Activated CD4-positive, alpha-beta T cell treated with anti-CD3 and anti-CD28 coated beads, Interleukin-2, Interleukin-4, amounts not matched to agents 100 ng/mL and 50 ng/mL, durations not matched to agents 16 hours and 8 hours (primary cell): ENCODE measurements around the gene FIGN.

Source experiments
- DNase-seq: peaks from one replicate; pipeline ENCODE4 v3.0.0-alpha.2; 2020; ENCODE audit warnings: low spot score

The FIGN gene

DNA sequence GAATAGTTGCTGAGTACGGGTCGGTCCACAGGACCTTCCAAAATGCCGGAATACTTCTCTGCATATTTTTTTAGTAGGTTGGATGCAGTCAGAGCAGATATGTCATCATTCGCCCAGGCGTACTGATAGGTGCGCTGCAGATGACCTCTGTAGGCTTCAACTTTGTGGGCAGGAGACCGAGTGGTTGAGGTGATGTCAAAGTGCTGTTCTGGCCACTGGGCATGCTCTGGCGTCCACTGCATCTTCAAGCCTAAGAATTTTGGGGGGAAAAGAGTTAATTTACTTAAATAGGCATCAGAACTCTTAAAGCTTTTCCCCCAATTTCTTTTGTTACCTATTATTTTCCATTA, 124.3 kb downstream of the FIGN start:
- DNase-seq = no peak

DNA sequence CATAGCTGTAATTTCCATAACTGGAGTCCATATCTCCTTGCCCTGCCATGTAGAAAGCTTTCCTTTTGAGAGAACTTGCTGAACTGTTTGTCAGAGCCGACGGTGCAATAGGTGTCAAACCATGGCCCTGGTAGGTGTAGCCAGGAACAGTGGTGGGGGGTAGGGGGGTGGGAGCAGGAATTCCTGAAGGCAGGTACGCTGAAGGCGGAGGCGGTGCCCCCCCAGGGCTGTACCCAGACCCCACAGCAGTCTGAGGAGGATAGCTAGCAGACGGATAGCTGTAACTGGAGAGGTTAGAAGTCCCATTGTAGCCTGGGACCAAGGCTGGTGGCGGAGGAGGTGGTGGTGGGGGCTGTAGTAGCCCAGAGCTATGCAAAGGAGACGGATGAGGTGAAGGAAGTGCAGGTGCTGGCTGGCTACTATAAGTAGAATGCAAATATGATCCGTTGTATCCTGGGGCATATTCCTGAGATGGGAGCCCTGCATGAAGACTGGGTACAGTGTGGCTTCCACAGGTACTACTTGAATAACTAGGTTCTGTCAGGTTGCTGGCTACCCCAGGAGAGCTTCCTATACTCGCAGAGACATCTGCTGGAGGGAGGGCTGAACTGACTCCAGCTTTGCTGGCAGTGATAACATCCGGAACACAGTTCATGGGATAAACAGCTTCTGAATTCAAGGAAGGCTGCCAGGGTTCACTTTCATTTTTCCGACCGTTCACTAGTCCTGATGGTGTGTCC, 124.8 kb downstream of the FIGN start:
- no peak for DNase-seq

DNA sequence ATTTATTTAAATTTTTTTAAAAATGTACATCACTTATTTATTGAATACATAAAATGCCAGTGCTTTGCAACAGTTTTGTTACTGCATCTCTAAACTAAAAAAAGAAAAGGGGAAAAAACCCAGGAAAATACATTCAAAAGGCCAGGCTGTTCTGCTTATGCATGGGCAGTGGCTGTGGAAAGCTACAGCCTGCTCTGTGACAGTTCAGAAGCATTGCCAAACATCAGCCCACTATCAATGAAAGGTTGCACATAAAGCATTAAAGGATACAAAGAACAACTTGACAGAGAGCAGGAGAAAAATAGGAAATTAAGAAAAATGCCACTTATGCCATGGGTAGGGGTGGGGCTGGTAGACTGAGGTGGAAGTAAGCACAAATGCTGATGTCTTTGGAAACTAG, 128.2 kb downstream of the FIGN start:
- no peak for DNase-seq

DNA sequence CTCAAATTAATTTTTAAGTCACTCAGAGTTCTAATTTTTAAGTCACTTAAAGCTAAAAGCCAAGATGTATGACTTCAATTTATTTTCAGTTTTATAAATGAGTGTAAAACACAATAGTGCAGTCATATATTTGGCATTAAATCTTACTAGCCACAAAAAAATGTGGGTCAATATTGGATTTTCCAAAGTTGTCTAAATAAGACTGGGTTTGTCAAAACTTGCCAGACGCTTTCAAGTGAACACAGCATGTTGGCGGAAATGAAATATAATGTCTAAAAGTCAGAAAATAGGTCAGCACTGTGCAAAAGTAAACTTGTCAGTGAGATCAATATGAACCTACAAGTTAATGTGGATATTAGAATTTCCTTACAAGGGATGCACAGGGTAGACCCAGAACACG, 128.9 kb downstream of the FIGN start:
- DNase-seq = no peak

DNA sequence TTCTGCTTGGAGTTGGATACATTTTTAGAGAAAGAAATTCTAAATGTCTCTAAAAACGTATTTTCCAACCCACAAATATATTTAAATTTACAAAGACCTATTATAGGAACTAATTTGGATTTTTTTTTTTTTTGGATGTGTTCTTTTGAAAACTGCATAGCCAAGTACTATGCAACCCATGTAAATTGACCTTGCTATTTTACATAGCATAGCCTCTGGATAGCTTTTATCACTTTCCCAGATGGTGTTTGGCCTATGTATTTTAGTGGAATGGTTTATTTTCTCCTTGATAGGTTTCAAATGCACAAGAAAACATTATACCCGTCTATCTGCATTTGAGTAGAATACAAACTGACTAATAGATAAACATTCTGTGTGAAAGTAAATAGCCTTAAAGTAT, 130.0 kb downstream of the FIGN start:
- no peak for DNase-seq

DNA sequence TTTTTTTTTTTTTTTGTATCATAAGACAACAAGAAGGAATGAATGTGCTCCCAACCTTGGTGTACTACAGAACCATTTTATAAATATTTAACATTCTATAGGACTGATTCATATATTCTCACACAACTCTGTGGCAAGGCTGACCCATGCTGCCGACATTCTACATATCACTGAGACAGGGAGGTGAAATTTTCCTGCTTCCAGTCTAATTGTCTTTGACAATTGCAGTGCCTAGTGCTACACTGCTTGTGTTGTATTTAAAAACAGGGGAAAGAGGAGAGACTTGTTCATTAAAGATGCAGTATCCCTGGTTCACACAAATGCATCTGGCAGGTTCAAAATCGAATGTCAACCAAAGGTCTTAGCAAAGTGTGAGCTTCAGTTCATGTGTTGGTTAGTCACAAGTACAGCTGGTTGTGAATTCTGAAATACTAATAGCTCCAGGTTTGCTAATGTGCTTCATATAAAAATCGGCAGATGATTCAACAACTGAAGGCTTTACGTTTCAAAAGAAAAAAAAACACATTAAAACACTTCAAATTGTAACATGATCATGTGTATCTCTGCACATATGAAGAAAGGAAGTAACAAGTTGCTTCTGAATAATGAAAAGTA, 130.8 kb downstream of the FIGN start:
- no peak for DNase-seq

DNA sequence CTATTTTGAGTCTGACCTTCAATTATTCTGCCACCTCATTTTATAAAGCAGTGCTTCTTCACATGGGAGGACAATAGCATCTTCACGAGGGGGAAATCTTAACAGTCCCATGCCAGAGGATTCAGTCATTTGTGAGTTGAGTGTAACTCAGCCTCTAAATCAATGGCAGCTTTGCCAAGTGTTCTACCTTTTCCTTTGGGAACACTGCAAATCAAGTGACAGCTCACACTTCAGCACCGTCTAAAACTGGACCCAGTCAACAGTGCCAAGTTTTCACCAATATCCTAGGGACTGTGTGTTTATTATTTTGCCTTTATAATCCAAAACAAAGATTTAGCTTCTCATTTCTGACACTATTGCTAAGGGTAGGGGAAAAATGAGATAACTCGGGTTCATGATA, 133.6 kb downstream of the FIGN start:
- no peak for DNase-seq

DNA sequence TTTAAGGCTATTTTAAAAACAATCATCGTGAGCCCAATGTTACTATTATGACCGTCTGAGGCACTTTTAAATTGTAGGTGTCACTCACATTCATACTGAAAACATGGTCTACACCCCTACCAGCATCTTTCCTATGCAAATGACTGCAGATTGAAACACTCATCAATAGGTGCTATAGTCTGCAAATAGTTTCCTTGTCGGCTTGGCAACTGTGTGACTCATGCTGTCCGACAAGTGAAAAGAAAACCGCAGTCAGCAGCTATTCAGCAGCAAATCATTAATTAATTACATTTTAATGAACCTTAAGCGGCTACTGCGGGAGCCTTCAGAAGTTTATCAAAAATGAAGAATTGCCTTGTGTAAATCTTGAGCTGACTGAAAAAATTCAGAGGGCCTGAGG, 134.4 kb downstream of the FIGN start:
- no peak for DNase-seq

DNA sequence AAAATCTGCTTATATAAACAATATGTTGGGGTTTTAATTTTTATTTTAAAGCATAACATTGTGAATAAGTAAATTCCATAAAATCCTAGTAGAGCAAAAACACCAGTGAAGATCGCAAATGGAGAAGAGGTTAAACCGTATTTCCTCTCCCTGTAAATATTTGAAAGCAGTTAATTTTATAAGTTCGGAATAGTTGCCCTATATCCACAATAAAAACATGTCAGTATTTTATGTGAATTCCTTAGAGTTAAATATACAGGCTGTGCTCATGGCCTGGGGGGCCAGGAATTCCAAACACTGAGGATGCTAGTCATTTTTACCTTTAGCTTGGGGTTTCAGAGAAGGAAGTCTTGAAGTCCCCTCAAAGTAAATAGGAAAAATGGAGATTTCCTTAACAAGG, 135.0 kb downstream of the FIGN start:
- no peak for DNase-seq

DNA sequence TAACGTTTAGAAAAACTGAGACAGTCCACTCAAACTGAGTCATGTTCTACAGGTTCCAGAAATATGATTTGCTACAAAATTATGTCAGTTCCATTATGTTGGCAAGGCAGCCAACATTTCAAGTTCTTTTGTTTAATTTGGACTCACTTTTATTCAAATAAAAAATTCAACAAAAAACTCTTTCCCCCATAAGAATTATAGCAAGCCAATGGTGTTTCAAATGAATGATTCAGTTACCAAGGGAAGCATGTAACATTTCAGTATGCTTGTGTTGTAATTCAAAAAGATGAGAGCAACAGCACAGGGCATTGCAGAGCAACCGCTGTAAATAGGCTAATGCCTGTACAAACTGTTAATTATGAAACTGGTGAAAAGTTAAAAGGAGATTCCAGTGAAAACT, 140.8 kb downstream of the FIGN start:
- no peak for DNase-seq

DNA sequence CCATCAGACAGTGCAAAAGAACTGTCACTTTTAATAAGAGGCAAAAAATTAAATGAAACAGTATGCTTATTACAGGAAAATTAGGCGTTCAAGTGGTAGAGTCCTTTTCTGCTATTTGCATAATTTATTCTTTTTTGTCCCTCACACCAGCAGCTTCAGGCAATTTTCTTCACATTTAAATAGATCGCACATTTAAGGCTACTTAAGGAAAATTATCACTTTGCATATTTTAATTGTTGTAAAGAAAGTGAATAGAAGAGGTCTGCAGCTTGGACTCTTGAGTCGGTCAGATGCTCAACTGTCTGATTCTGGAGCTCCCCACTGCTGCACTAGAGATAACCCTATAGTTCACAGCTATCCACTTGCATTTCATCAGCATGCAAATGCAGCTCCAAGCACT, 141.3 kb downstream of the FIGN start:
- DNase-seq = no peak

DNA sequence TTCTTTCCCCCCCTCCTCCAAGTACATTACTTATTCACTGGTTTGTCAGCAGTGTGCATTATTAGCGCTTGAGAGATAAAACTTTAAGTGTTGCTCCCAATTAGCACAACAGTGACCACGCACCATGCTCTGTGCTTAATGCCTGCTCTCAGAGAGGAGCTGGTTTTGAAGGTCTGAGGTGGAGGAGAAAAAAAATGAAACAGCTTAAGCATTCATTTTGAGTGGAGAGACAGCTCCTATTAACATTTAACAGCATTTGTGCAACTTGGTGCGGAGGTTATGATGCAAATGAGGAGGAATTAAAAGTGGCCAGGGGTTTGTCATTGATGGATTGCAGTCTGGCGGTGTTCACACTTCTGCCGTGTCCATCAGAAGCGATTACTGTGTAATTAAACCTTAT, 141.8 kb downstream of the FIGN start:
- no peak for DNase-seq

DNA sequence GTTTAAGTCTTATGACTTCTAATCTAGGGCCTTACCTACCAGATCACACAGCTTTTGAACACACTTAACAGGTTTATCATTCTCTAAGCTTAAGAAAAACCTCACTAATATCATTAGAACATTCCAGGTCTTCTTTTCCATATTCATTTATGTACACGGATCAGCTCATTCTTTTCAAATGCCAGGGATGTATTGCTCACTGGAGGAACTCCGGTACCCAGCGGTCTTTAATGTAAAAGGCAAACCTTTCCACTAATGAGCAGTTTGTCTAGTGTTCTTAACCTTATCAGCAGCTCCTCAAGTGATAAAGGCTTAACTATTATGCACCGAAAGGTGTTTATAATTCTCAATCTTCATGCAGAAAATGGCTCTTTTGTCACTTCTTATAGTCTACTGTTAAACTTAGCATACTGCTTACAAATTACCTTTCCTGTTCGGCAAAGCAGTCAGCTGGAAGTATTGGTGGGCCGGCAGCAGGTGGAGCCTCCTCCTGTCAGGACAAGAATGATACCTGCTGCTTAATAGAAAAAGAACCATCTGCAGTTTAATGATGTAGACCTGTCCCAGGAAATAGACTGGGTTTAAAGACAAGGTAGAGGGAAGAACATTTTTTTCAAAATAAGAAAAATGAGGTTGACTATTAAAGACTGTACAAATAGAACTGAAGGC, 142.7 kb downstream of the FIGN start:
- no peak for DNase-seq

DNA sequence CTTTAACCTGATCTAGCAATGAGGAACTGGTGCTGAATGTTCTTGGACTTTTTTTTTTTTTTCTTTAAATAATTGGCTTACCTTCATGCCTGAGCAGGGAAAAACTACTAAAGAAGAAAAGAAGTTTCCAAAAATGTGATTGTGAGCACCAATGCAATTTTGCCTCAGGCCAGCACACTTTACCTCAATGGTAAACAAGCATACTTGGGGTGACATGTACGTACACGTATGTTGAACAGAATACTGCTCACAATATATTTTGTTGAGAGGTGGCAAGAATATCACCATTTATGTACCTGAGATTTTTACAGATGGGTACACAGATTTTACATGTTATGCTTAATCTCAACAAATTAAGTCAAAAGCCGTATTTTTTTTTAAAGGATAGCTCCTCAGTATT, 144.3 kb downstream of the FIGN start:
- no peak for DNase-seq

DNA sequence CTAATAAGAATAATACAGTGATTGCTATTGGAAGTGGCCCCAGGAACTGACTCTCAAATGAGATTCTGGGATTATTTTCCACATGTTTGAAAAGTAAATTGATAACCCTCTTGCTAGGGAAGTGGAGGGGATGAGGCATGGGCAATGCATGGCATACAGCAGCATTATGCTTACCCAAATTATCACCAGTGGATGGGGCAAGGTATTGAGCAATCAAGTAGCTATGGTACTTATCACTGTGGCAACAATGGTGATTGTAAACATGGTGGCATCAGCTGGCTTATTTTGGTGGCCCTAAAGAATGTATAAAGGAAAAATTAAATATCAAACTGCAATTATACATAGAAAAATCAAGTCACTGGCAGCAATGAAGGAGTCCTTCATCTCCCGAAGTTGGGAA, 155.1 kb downstream of the FIGN start:
- no peak for DNase-seq

DNA sequence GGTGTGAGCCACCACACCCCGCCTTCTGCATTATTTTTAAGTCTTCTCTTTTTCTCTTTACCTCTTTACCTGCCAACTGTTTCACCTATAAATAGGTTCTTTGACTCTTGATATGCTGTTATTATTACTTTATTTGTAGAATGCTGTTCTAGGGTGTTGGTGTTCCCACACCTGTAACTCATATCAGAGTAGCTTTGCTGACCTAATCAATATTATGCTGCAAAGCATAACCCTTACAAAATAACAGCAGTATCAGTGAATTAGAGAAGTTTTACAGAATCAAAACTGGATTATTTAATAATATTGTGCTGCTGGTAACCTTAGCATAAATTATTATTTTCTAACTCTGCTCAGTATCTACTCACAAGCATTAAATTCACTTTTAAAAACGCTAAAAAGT, 161.5 kb downstream of the FIGN start:
- DNase-seq = no peak

DNA sequence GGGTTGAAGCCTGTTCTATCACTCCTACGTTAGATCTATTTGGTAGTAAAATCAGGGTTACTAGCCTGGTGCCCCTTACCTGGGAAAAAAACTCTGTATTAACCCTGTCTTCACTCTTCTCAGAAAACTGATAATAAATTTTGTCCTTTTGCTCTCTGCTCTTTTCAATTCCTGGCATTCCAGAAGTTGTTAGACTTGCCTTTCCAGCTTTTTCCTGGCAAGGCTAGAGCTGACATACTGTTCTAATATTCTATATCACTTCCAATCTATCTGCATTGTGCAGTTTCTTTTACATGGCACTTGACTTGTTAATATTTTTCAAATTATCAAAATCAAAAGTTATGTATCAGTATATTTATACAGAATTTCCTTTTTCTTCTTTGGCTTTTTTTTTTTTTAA, 162.2 kb downstream of the FIGN start:
- no peak for DNase-seq

DNA sequence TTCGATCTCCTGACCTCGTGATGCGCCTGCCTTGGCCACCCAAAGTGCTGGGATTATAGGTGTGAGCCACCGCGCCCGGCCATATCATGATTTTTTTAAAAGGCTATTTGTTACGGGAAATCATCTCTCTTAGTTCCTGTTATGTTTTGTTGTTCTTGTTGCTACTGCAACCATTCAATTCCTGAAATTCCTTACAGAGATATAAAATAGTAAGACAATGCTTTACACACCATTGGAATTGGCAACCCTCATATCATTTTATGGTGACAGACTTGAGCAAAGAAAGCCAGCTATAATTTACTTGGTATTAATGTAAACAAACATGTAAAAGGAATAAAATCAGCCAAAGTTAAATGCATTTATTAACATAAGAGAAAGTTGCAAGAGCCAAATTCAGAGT, 163.0 kb downstream of the FIGN start:
- no peak for DNase-seq

DNA sequence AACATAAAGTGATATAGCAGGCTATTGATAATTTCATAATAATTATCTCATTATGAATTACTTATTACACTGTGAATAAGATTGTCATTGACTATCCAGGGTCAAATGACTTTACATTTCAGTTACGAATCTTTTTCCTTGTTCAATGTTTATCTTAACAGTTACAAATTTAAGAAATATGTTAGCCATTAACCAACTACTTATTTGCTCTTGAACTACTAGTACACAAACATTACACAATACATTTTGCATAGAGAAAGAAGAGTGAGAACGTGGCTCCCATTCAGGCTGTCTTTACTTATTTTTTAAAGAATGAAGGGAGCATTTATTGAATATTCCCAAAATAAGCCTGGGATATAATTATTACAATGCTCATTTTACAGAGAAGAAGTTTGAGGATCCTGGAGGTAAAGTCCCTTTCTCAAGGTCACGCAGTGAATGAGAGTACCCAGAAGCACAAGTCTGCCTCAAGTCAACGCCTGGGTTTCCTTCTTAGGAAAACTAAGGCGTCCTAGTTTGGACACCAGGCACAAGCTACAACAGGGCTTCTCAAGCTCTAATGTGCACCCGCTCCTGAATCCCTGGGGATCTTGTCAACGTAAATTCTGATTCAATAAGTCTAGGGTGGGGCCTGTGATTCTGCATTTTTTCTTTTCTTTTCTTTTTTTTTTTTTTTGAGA, 164.2 kb downstream of the FIGN start:
- DNase-seq = no peak

DNA sequence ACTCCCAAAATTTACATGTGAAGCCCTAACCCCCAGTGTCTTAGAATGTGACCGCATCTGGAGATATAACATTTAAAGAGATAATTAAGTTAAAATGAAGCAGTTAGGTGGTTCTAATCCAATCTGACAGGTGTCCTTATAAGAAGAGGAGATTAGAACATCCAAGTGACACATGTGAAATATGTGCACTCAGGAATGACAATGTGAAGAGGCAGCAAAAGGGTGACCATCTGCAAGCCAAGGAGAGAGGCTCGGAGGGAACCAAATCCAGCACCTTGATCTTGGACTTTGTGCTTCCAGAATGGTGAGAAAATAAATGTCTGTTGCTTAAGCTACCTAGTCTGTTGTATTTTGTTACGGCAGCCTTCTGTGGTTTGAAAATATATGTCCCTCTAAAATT, 165.4 kb downstream of the FIGN start:
- no peak for DNase-seq

DNA sequence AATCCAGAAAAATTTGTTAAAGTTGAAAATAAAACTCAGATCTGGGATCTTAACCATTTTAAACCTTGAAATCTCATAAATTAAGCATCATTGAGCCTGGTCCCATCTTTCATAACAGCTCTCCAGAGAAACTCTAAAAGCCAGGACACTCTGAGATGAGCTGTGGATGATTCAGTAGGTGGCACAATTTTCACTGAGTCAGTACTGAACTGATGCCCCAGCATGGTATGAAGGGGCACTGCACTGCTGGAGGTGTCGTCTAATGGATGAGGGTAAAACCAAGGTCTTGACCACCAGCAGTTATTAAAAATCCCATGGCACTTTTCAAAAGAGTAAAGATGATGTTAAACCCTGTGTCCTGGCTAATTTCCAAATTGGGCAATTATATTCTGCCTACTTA, 170.6 kb downstream of the FIGN start:
- no peak for DNase-seq

DNA sequence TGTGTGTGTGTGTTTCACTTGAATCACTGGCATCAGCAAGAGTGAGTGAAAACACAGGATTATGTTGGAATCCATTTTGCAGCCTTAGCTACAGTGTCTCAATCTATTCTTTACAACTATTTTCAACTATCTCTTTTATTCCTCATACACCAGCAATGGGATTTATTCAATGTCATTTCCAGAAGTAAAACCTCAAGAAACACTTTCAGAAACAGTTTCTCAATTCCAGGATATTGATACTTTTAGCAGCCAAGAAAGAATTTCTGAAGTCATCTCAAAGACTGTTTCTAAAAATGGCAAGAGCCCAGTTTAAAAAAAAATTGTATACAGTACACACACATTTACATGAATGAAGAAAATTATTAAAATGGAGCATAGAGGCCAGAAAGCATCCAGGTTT, 171.6 kb downstream of the FIGN start:
- no peak for DNase-seq

DNA sequence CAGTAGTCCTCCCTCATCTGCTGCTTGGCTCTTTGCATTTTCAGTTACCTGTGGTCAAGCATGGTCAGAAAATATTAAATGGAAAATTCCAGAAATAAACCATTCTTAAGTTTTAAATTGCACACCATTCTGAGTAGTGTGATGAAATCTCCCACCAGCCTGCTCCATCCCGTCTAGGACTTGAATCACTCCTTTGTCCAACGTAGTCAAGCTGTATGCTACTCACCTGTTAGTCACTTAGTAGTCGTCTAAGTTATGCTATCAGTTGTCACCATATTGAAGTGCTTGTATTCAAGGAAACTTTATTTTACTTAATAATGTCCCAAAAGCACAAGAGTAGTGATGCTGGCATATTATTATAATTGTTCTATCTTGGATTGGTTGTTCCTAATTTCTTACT, 172.5 kb downstream of the FIGN start:
- DNase-seq = no peak
